ENCODE measurements around the gene ASXL3.
A peak's percentile ranks its signal among the peaks of the same experiment; 100 is the strongest.

ASXL3 gene

GRCh38 chr18:33729556-33729955 is 151.5 kb downstream of the ASXL3 start:
- no peak for DNase-seq

GRCh38 chr18:33733376-33733775 is 155.4 kb downstream of the ASXL3 start:
- no peak for DNase-seq

GRCh38 chr18:33735428-33735827 is 157.4 kb downstream of the ASXL3 start:
- no peak for DNase-seq

GRCh38 chr18:33741760-33742159 is 163.7 kb downstream of the ASXL3 start:
- no peak for DNase-seq

DNA sequence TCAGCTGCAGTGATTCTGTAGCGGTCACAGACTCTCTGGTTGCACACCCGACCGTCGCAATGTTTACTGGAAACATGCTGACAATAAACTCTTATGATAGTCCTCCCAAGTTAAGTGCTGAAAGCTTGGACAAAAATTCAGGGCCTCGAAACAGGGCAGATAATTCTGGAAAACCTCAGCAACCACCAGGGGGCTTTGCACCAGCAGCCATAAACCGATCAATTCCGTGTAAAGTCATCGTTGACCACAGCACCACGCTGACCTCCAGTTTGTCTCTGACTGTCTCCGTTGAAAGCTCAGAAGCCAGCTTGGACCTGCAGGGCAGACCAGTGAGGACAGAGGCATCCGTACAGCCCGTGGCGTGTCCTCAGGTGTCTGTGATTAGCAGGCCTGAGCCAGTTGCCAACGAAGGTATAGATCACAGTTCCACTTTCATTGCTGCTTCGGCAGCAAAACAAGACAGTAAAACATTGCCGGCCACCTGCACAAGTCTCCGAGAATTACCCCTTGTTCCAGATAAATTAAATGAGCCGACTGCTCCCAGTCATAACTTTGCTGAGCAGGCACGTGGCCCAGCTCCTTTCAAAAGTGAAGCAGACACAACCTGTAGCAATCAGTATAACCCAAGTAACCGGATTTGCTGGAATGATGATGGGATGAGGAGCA is 166.1 kb downstream of the ASXL3 start:
- DNase-seq: no peak

DNA sequence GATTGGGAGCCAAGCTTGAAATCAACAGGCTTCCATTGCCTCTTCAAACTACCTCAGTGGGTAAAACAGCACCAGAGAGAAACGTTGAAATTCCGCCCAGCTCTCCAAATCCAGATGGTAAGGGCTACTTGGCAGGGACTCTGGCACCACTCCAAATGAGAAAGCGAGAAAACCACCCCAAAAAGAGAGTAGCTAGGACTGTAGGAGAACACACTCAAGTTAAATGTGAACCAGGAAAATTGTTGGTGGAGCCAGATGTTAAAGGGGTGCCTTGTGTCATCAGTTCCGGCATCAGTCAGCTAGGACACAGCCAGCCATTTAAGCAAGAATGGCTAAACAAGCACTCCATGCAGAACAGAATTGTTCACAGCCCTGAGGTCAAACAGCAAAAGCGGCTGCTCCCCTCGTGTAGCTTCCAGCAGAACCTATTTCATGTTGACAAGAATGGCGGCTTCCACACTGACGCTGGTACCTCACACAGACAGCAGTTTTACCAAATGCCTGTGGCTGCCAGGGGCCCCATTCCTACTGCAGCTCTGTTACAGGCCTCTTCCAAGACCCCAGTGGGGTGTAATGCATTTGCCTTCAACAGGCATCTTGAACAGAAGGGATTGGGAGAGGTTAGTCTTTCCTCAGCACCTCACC is 167.3 kb downstream of the ASXL3 start:
- no peak for DNase-seq

DNA sequence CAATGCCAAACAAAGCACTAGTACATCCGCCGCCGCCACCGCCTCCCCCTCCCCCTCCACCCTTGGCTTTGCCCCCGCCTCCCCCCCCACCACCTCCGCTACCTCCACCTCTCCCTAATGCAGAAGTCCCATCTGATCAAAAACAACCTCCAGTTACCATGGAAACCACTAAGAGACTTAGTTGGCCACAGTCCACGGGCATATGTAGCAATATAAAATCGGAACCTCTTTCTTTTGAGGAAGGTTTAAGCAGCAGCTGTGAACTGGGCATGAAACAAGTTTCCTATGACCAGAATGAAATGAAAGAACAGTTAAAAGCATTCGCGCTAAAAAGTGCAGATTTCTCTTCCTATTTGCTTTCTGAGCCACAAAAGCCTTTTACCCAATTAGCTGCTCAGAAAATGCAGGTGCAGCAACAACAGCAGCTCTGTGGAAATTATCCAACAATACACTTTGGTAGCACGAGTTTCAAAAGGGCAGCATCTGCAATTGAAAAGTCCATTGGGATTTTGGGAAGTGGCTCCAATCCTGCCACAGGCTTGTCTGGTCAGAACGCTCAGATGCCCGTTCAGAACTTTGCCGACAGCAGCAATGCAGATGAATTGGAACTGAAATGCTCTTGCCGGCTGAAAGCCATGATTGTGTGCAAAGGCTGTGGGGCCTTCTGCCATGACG is 168.0 kb downstream of the ASXL3 start:
- no peak for DNase-seq

GRCh38 chr18:33749834-33750233 is 171.8 kb downstream of the ASXL3 start:
- peak; percentile 34 for DNase-seq

DNA sequence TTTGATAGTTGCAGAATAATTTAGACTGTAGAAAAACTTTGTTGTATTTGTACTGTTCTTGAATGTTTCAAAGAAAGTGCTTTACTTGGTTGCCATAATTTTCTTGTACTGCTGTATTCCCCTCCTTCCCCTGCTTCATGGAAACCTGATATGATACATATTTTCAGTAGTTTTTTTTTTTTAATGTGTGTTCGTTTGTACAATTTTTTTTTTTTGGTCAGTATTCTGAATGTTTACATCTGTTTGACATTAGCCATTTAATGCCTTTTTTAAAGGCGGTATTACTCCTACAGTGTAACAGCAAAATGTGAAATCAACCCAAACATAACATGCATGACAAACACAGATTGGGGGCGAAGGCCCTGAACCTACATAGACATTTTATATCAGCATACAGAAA is 172.3 kb downstream of the ASXL3 start:
- DNase-seq: peak; percentile 17

GRCh38 chr18:33751613-33752221 is 173.7 kb downstream of the ASXL3 start:
- DNase-seq: peak; percentile 48

- DNase-seq: no peak
These were observed 177.4 kb downstream of the ASXL3 start for GRCh38 chr18:33755391-33755790.

- DNase-seq: peak; percentile 18
These were observed 178.0 kb downstream of the ASXL3 start for GRCh38 chr18:33755931-33756560.

DNA sequence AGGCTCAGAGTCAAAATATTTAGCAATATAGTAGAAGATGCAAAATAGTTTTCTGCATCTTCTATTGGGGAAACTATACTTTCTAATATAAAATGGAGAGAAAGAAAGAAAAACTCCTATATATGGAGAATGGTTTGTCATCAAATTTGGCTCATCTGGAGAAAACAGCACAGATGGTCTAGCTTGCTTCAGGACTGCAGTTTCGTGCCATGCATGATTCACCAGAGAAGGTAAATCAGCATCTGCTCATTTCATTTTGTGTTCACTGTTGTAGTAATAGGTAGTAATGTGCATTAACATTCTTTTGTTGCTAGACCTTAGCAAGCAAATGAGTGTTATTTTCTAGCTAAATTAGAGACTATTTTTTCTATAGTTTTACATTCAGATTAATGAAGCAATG is 179.0 kb downstream of the ASXL3 start:
- DNase-seq: no peak

GRCh38 chr18:33761363-33761762 is 183.3 kb downstream of the ASXL3 start:
- peak; percentile 55 for DNase-seq

GRCh38 chr18:33781429-33781828 is 203.4 kb downstream of the ASXL3 start:
- DNase-seq: no peak
